ENCODE results near the gene HRH3.

Gene HRH3

GRCh38 chr20:62242176-62242575 lies 22.1 kb upstream of the HRH3 start:
- POLR2A ChIA-PET, result no interaction called here
- CTCF ChIA-PET, result no interaction called here
- no peak for DNase-seq (ENCODE audit: extremely low spot score)
- TF ChIP-seq TARDBP (IDR thresholded peaks at IDR 0.05) (no peak), LEF1 (IDR thresholded peaks at IDR 0.05; ENCODE audit: borderline replicate concordance) (no peak), BHLHE40 (IDR thresholded peaks at IDR 0.05; ENCODE audit: borderline replicate concordance) (no peak), ELF4 (IDR thresholded peaks at IDR 0.05) (no peak), L3MBTL2 (conservative IDR thresholded peaks at IDR 0.05) (no peak), NFRKB (IDR thresholded peaks at IDR 0.05) (no peak), FOXK2 (IDR thresholded peaks at IDR 0.05) (no peak), ARNT (IDR thresholded peaks at IDR 0.05) (no peak), ZNF384 (IDR thresholded peaks at IDR 0.05) (no peak), HDGF (IDR thresholded peaks at IDR 0.05; ENCODE audit: borderline replicate concordance) (no peak), FOXM1 (IDR thresholded peaks at IDR 0.05; ENCODE audit: borderline replicate concordance) (no peak), SP1 (IDR thresholded peaks at IDR 0.05) (no peak), CTBP1 (IDR thresholded peaks at IDR 0.05; ENCODE audit: borderline replicate concordance) (no peak), SUZ12 (IDR thresholded peaks at IDR 0.05) (no peak), PKNOX1 (IDR thresholded peaks at IDR 0.05) (no peak), FOXA1 (IDR thresholded peaks at IDR 0.05) (no peak)

- DNase-seq (ENCODE audit: extremely low spot score), result no peak
- TF ChIP-seq SP1 (IDR thresholded peaks at IDR 0.05) (no peak), ELF4 (IDR thresholded peaks at IDR 0.05) (no peak), ZNF384 (IDR thresholded peaks at IDR 0.05) (no peak), SUZ12 (IDR thresholded peaks at IDR 0.05) (no peak), ARNT (IDR thresholded peaks at IDR 0.05) (no peak), L3MBTL2 (conservative IDR thresholded peaks at IDR 0.05) (no peak), CTBP1 (IDR thresholded peaks at IDR 0.05; ENCODE audit: borderline replicate concordance) (no peak), FOXM1 (IDR thresholded peaks at IDR 0.05; ENCODE audit: borderline replicate concordance) (no peak), FOXA1 (IDR thresholded peaks at IDR 0.05) (no peak), BHLHE40 (IDR thresholded peaks at IDR 0.05; ENCODE audit: borderline replicate concordance) (no peak), PKNOX1 (IDR thresholded peaks at IDR 0.05) (no peak), HDGF (IDR thresholded peaks at IDR 0.05; ENCODE audit: borderline replicate concordance) (no peak), NFRKB (IDR thresholded peaks at IDR 0.05) (no peak), FOXK2 (IDR thresholded peaks at IDR 0.05) (no peak), LEF1 (IDR thresholded peaks at IDR 0.05; ENCODE audit: borderline replicate concordance) (no peak), TARDBP (IDR thresholded peaks at IDR 0.05) (no peak)
- ChIA-PET CTCF (no interaction called here), POLR2A (no interaction called here)
Observed at GRCh38 chr20:62241506-62241905, 21.4 kb upstream of the HRH3 start.

- no peak for DNase-seq (ENCODE audit: extremely low spot score)
- CTCF ChIA-PET, result no interaction called here
- POLR2A ChIA-PET, result no interaction called here
- TF ChIP-seq L3MBTL2 (conservative IDR thresholded peaks at IDR 0.05), result no peak
Observed at GRCh38 chr20:62240020-62240685, 20.1 kb upstream of the HRH3 start.

- TF ChIP-seq SUZ12 (IDR thresholded peaks at IDR 0.05), result no peak
- TF ChIP-seq FOXK2 (IDR thresholded peaks at IDR 0.05), result no peak
- TF ChIP-seq BHLHE40 (IDR thresholded peaks at IDR 0.05; ENCODE audit: borderline replicate concordance), result no peak
- no peak for TF ChIP-seq FOXM1 (IDR thresholded peaks at IDR 0.05; ENCODE audit: borderline replicate concordance)
- TF ChIP-seq ZNF384 (IDR thresholded peaks at IDR 0.05), result no peak
- TF ChIP-seq PKNOX1 (IDR thresholded peaks at IDR 0.05), result no peak
- no peak for TF ChIP-seq SP1 (IDR thresholded peaks at IDR 0.05)
- TF ChIP-seq CTBP1 (IDR thresholded peaks at IDR 0.05; ENCODE audit: borderline replicate concordance), result no peak
- TF ChIP-seq NFRKB (IDR thresholded peaks at IDR 0.05), result no peak
- TF ChIP-seq HDGF (IDR thresholded peaks at IDR 0.05; ENCODE audit: borderline replicate concordance), result no peak
- no peak for TF ChIP-seq TARDBP (IDR thresholded peaks at IDR 0.05)
- no peak for TF ChIP-seq L3MBTL2 (conservative IDR thresholded peaks at IDR 0.05)
- TF ChIP-seq FOXA1 (IDR thresholded peaks at IDR 0.05), result no peak
- TF ChIP-seq ARNT (IDR thresholded peaks at IDR 0.05), result no peak
- DNase-seq (ENCODE audit: extremely low spot score), result no peak
- ChIA-PET POLR2A (no interaction called here), CTCF (no interaction called here)
Observed at GRCh38 chr20:62239278-62239879, 19.3 kb upstream of the HRH3 start.

GRCh38 chr20:62238569-62239277 lies 18.6 kb upstream of the HRH3 start:
- no peak for TF ChIP-seq LEF1 (IDR thresholded peaks at IDR 0.05; ENCODE audit: borderline replicate concordance)
- TF ChIP-seq ELF4 (IDR thresholded peaks at IDR 0.05), result no peak
- peak; percentile 33 for DNase-seq (ENCODE audit: extremely low spot score)
- POLR2A ChIA-PET, result no interaction called here
- CTCF ChIA-PET, result no interaction called here

All from HEK293T (cell line).